ENCODE results near the gene PER3.

The PER3 gene

GRCh38 chr1:7871136-7871535, 87.0 kb downstream of the PER3 start:
- DNase-seq (ENCODE audit: low read depth): no peak

GRCh38 chr1:7873801-7874795, 90.0 kb downstream of the PER3 start:
- DNase-seq (ENCODE audit: low read depth): no peak

GRCh38 chr1:7878027-7878426, 93.9 kb downstream of the PER3 start:
- DNase-seq (ENCODE audit: low read depth): no peak

GRCh38 chr1:7879228-7879627, 95.1 kb downstream of the PER3 start:
- DNase-seq (ENCODE audit: low read depth): no peak

- DNase-seq (ENCODE audit: low read depth): no peak
Observed at GRCh38 chr1:7884757-7885156, 100.7 kb downstream of the PER3 start.

GRCh38 chr1:7885513-7886404, 101.7 kb downstream of the PER3 start:
- no peak for DNase-seq (ENCODE audit: low read depth)

GRCh38 chr1:7886405-7886745, 102.3 kb downstream of the PER3 start:
- no peak for DNase-seq (ENCODE audit: low read depth)

- DNase-seq (ENCODE audit: low read depth): no peak
Observed at GRCh38 chr1:7888248-7889081, 104.4 kb downstream of the PER3 start.

- no peak for DNase-seq (ENCODE audit: low read depth)
Observed at GRCh38 chr1:7890853-7891252, 106.8 kb downstream of the PER3 start.

- DNase-seq (ENCODE audit: low read depth): no peak
Observed at GRCh38 chr1:7891804-7892203, 107.7 kb downstream of the PER3 start.

GRCh38 chr1:7893529-7894180, 109.6 kb downstream of the PER3 start:
- DNase-seq (ENCODE audit: low read depth): no peak

Data from activated T-cell treated with anti-CD3 and anti-CD28 coated beads for 24 hours (primary cell).